Amygdala (tissue), 56 donors: ENCODE measurements around the gene SCAMP3.

ENCODE experiments used
- DNase-seq, 56 donors: peaks; one replicate each; lab custom pipeline; 2025; lab: John Stamatoyannopoulos, UW

The SCAMP3 gene

DNA sequence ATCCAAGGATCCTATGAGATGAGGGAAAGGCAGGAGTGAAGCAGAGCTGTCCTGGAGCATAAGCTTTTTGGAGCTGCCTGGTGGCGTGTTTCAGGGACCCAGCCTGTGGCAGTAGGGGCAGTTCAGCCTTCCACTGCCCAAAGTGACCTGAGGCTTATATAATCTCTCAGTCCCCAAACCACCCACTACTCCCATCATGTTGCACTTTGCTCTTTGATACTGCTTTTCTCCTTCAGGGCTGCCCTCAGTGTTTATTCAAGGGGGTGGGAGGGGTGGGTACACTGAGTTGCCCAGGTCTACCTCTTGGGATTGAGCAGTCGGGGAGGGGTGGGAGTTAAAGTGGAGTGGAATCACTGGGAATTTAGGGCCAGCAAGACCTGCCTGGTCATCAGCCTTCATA is 24.4 kb upstream of the SCAMP3 start:
- no peak for DNase-seq

DNA sequence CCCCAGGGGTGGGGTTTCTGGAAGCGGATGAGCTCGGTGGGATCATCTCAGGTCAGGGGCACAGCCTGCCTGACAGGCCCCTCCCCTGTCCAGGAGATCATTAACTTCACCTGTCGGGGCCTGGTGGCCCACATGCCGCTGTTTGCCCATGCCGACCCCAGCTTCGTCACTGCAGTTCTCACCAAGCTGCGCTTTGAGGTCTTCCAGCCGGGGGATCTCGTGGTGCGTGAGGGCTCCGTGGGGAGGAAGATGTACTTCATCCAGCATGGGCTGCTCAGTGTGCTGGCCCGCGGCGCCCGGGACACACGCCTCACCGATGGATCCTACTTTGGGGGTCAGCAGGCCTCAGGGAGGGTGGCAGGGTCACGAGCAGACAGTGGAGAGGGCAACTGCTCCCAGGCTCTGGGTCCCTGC is 23.5 kb upstream of the SCAMP3 start:
- no peak for DNase-seq

DNA sequence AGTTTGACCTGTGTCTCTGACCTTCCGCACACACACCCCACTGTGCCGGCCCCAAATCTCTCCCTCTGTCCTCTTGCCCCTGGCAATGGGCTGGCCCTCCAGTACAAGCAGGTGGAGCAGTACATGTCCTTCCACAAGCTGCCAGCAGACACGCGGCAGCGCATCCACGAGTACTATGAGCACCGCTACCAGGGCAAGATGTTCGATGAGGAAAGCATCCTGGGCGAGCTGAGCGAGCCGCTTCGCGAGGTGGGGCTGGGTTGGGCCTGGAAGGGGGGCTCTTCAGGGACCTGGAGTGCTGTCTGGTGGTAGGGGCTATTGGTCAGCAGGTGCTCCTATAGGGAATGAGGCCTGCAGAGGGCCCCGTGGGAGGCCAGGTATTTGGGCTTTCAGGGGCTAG is 22.9 kb upstream of the SCAMP3 start:
- no peak for DNase-seq

DNA sequence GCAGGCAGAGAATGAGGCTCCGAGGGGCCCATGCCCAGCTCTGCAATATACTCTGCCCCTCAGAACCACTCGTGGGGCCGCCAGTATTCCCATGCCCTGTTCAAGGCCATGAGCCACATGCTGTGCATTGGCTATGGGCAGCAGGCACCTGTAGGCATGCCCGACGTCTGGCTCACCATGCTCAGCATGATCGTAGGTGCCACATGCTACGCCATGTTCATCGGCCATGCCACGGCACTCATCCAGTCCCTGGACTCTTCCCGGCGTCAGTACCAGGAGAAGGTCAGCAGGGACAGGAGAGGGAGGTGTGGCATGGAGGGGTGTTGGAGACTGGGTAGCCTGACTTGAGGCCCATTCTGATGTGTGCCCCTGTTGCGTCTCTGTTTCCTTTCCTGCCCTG is 22.3 kb upstream of the SCAMP3 start:
- DNase-seq = no peak

- no peak for DNase-seq
Observed at GRCh38 chr1:155282488-155283091, 20.4 kb upstream of the SCAMP3 start.

DNA sequence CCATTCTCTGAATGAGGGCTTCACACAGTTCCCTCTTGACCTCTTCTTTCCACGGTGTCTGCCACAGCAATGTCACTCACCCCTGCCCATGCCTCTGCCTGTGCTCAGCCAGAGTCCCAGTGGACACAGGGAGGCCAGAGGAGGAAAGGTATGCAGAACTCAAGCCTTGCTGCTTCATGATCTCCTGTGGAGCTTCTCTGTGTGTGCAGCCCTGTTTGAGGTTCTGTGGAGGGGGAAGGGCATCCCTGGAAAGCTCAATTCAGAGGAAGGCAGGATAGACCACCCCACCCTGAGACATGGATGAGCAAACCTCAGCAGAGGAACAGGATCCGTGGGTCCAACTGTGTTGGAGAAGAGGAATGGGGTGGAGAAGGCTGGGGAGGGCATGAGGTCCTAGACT is 17.1 kb upstream of the SCAMP3 start:
- peak in 4 of 56 donors; percentile 5 to 17 (median 9) for DNase-seq

DNA sequence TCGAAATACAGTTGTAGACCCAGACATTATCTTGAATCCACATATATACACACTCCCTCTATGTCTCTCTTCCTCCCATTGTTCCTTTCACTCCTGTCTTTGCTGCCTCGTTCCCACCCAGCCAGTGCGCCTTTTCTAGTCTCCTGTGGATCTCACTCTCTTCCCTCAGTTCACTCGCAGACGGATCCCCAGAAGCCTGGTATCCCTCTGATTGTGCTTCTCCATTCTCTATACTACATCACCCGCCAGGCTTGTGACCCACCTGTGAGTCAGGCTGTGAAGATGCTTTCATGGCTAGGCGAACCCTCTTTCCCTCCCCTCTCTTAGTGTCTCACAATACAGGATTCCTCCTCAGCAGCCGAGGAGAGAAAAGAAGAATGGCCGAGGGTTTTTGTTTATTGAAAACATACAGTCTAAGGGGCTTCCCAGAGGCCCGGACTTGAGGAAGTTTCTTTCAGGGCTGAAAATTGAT is 16.6 kb upstream of the SCAMP3 start:
- DNase-seq = peak in 3 of 56 donors; percentile 26 to 44 (median 30)

- peak in 18 of 56 donors; percentile 11 to 47 (median 23) for DNase-seq
Observed at GRCh38 chr1:155277902-155278688, 15.9 kb upstream of the SCAMP3 start.

DNA sequence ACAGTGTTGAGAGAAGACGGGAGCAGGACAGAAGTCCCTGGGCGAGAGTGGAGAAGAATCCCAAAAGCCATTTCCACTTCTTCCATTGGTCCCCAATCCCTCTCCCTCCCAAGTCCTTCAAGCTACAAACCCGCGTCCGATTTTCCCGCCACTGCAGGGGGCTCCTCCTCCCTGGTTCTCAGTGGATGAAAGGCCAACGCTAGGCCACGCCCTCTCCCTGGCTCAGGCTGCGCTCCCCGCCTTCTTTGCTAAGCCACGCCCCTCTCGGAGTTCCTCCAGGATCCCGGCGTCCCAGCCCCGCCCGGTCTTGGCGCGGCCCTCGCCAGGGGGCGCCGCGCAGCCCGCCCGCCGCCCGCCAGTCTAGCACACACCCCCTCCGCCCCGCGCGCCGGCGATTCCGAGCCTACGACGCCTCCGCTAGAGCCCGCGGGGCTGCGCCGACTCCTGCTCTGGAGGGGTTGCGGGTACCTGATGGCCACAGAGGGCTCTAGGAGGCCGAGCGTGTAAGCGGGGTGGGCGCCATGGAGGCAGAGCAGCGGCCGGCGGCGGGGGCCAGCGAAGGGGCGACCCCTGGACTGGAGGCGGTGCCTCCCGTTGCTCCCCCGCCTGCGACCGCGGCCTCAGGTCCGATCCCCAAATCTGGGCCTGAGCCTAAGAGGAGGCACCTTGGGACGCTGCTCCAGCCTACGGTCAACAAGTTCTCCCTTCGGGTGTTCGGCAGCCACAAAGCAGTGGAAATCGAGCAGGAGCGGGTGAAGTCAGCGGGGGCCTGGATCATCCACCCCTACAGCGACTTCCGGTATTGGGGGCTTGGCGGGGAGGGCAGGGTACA is 15.1 kb upstream of the SCAMP3 start, which contains the start of gene HCN3:
Gene HCN3 (plus strand): TSS at position 394 of the 832 bp plus-strand sequence. CDS start 128 bp downstream, at position 522.
- DNase-seq = peak; percentile 33 to 98 (median 93)

GRCh38 chr1:155273343-155274245 is 11.4 kb upstream of the SCAMP3 start, which contains the start of gene CLK2:
CLK2 (minus strand) TSS chr1:155273504; CDS start chr1:155270977, 2,527 bp downstream.
- peak in 55 of 56 donors; percentile 42 to 95 (median 87) for DNase-seq

- peak in 7 of 56 donors; percentile 52 to 80 (median 64) for DNase-seq
Observed at GRCh38 chr1:155272466-155273342, 10.5 kb upstream of the SCAMP3 start.

DNA sequence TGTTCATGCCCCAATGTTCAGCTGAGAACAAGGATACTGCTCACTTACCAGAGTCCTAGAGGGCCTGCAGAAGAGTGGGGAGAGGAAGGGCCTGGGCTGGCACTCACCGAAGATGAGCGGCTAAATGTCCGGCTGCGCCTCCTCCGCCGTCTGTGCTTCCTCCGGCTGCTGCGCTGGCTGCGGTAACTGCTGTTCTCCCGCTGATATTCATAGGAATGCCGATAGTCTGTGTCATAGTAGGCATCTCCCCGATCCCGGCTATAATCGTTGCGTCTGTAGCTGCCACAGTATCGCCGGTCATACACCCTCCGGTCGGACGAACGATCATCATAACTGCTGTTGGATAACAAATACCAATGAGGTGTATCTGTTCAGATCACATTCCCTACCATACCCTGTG is 7.2 kb upstream of the SCAMP3 start:
- DNase-seq = no peak

DNA sequence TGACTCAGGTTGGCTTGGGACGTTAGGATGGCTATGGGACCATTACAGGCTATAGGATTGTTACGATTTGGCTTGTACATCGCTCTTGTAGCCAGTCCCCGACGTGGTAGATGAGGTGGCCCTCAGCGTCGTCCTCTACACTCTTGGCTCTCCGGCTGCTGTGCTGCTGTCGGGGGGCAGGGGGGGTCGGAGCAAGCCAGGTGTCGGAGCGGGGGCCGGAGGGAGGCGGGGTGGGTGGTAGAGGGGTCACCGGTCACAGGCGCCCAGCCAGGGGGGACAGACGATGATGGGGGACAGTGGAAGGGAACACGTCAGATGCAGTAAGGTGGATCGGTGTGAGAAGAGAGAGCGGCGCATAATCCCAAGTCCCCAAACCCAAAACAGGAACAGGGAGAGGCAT is 6.5 kb upstream of the SCAMP3 start:
- no peak for DNase-seq

- no peak for DNase-seq
Observed at GRCh38 chr1:155267373-155267772, 5.2 kb upstream of the SCAMP3 start.

- no peak for DNase-seq
Observed at GRCh38 chr1:155266553-155266952, 4.4 kb upstream of the SCAMP3 start.

DNA sequence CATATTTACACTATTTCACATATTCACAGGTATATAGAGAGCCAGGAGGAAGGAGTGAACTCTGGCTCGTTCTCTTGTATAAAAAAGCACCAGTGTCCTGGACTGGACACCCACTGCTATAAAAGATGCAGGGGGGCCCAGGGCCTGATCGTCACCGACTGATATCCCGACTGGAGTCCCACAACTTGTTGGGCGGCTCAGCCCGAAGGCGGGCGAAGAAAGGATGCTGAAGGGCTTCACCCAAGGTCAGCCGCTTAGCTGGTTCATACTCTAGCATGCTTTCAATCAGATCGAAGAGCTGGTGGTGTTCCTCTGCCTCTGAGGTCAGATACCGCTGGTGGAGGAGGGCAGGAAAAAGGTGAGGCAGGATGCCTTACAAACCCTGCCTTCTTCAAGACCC is 907 bp upstream of the SCAMP3 start:
- no peak for DNase-seq

DNA sequence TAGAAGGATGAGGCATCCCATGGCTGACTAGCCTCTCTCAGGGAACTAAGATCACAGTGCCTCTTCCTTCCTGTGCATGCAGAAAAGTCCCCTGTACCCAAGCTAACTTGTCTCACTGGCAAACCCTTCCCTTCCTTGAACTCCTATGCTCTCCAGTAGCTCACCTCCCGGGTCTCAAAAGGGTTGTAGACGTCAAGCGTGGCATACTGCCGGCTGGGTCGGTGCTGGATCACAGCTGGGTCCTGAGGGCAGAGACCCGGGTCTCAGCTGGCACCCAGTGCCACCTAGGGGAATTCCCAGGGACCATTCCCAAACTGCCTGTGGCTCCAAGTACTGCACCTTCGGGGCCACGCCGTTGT is 688 bp downstream of the SCAMP3 start:
- no peak for DNase-seq

GRCh38 chr1:155260276-155260675 is 1.9 kb downstream of the SCAMP3 start:
- DNase-seq = no peak
